ENCODE measurements around the gene KIAA1671.

- TF ChIP-seq CTCF (IDR thresholded peaks at IDR 0.05), result no peak
- TF ChIP-seq EZH2 (IDR thresholded peaks at IDR 0.05; ENCODE audit: borderline replicate concordance, insufficient read depth, low read depth, low read length, poor library complexity, severe bottlenecking), result no peak
Measured at GRCh38 chr22:25007444-25008106, 55.1 kb downstream of the KIAA1671 start.
